ENCODE measurements around the gene GRK3.

DNA sequence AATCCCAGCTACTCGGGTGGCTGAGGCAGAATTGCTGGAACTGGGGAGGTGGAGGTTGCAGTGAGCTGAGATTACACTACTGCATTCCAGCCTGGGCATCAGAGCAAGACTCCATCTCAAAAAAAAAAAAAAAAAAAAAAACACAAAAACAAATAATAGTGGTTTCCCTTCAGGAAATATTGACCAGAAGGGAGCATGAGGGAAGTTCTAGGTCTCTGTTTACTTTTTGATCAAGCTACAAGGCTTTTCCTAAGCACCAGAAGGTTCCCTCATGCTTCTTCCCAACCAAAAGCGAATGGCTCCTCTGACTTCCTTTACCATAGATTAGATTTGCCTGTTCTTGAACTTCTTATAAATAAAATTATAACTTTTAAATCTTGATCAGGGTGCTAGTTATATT, 195.8 kb downstream of the GRK3 start:
- TF ChIP-seq, protein P1, sequence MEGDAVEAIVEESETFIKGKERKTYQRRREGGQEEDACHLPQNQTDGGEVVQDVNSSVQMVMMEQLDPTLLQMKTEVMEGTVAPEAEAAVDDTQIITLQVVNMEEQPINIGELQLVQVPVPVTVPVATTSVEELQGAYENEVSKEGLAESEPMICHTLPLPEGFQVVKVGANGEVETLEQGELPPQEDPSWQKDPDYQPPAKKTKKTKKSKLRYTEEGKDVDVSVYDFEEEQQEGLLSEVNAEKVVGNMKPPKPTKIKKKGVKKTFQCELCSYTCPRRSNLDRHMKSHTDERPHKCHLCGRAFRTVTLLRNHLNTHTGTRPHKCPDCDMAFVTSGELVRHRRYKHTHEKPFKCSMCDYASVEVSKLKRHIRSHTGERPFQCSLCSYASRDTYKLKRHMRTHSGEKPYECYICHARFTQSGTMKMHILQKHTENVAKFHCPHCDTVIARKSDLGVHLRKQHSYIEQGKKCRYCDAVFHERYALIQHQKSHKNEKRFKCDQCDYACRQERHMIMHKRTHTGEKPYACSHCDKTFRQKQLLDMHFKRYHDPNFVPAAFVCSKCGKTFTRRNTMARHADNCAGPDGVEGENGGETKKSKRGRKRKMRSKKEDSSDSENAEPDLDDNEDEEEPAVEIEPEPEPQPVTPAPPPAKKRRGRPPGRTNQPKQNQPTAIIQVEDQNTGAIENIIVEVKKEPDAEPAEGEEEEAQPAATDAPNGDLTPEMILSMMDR (IDR thresholded peaks at IDR 0.05), result no peak
- no peak for TF ChIP-seq POLR2A (IDR thresholded peaks at IDR 0.05)

All from thyroid gland (tissue), 4 donors.